HG02884 (cell line): ENCODE results near the gene PKN2.
A peak's percentile ranks its signal among the peaks of the same experiment; 100 is the strongest.

ENCODE experiments used
- ATAC-seq: cut with Tn5 transposase; IDR thresholded peaks from one replicate; pipeline ENCODE4 v1.9.1; 2021; ENCODE audit warnings: mild to moderate bottlenecking, moderate library complexity; ENCODE audit not compliant: unreplicated experiment

PKN2 gene

DNA sequence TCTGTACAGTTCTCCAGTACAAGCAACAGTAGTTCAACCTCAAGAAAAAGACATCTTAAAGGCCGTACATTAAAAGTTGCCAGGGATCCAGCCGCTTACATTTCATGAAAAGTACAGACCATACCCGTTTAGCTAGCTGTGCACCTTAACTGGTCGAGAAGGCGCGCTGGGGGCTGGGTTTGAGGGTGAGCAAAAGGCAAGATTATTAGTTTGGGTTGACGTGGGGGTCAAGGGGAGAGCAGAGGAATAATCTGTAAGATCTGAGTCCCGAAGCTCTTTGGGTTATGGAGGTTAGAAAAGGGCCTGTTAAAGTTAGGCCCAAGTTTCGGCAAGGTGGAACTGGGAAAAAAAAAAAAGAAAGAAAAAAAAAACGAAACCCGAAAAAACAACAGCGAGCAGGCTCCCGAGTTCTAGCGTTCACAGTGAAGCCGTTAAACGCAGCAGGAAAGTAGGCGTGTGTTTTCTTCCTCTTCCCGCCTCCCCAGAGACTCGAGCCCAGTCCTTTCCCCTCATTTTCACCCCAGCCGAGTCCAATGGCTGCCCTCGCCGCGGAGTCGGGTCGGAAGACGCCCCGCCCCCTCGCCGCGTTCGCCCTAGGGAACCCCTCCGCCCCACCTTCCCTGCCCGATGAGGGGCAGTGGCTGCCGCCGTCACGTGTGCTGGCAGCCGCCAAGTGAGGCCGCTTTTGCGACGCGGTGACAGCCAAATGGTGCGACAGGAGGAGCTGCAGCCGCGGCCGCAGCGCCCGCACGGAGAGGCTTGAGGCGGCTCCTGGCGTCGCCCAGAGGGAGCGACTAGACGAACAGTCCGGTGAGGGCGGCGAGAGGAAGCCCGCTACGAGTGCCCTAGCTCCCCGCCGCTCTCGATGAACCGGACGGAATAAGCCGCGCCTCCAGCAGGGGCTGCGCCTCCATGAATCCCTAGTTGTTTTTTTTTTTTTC is at the start of gene PKN2:
Gene PKN2, plus strand, starts transcription at position 733 of the 941 bp plus-strand sequence. CDS start 308 bp downstream, outside the sequence.
- ATAC-seq: peak; percentile 81

DNA sequence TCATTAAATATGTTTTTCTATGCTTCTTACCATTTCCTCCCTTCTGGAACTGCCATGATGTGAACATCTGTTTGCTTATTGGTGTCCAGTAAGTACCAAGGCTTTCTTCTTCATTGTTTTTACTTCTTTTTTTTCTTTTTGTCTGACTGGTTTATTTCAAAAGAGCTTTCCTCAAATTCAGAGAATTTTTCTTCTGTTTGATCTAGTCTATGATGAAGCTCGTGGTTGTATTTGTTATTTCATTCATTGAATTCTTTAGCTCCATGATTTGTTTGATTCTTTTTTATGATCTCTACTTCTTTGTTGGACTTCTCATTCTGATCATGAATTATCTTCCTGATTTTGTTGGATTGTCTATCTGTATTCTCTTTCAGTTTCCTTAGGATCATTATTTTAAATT is 49.5 kb upstream of the PKN2 start:
- ATAC-seq: no peak

DNA sequence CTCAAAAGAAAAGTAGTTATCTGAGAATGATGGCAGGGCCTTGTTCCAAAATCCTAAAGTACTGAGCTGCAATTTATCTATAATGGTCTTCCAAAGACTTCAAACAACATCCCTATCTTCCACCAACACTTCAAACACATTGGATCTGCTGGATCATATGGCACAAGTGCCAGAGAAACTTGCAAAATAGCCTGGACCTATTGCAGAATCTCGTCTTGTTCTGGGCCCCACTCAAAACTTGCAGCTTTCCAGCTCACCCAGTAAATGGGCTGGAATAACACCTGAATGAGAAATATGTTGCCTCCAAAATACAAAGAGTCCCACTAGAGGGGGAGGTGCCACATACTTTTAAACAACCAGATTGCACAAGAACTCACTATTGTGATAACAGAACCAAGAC is 44.0 kb upstream of the PKN2 start:
- no peak for ATAC-seq

DNA sequence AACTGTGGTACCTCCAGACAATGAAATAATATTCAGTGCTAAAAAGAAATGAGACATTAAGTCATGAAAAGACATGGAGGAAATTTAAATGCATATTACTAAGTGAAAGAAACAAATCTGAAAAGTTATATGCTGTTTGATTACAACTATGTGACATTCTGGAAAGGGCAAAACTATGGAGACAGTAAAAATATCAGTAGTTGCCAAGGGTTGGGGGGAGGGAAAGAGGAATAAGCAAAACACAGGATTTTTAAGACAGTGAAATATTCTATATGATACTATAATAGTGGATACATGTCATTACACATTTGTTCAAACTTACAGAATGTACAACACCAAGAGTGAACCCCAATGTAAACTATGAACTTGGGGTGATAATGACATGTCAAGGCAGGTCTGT is 38.2 kb upstream of the PKN2 start:
- ATAC-seq: no peak

DNA sequence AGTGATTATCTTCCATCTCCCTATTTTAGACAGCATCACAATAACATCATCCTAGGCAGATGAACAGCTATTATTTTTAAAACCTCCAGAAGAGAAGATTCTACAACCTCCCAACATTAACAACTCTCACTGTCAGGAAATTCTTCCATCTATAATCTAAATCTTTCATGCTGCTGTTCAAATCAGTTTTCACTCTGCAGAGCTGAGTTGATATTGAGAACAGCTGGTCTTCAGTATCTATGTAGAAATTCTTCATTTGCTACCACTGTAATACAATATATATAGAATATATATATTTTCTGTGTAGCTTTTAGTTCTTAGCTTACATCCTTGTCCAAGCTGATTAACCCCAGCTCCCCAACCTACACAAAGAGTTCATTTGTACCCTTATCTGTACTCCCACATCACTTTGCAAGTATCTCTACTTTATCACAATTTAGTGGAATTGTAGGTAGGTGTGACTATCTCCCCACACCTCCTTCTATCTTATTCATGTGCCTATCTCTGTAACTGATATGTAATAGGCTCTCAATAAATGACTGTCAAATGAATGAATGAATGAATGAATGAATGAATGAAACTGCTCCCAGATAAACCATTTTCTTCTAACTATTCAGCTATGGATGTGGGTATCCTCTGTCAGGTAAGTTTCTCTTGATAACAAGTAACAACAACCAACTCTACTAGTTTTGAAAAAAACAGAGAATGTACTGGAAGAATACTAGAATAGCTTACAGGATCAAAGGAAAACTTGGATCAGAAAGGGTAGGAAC is 37.4 kb upstream of the PKN2 start:
- ATAC-seq: no peak

DNA sequence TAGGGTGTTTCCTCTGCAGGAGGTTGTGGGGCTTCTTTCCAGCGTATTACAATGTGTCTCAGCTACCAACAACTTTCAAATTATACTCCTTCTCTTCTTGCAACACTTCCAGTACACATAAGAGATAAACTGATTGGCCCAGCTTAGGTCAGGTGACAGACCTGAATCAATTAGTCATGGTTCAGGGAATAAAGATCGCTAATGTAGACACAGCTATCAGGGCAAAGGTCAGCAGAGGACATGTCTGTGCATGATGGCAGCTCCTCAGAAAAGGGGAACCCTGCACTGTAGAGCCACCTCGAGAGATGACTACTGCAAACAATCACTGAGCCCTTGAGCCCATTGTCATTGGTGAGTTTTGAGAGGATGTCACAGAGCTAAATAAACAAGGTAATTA is 36.8 kb upstream of the PKN2 start:
- ATAC-seq: no peak

DNA sequence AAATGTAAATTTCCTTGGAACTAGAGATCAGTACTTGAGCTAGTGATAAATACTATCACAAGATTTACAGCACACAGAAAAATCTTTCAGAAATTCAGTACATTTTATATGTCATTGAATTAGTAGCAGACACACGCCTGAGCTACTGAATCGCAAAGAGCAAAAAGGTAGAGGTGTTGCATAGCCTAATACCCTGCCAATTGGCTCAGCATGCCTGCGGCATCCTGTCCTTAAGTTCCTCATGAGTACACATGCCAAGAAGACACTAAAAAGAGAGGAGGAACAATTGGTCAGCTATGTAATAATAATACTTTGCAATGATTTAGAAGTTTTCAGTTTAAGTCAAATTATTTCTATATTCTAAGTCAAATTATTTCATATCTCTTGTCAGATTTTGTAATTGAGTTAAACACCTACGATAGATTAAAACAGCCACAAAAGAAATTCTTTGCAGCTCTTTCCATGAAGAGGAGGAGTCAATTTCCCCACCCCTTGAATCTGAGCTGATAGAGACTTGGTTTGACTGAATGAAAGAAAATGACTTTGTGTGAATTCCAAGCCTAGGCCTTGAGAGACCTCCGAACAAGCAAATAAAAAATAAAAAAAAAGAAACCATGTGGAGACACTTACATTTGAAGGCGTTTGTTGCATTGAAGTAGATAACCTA is 36.2 kb upstream of the PKN2 start:
- ATAC-seq: no peak

DNA sequence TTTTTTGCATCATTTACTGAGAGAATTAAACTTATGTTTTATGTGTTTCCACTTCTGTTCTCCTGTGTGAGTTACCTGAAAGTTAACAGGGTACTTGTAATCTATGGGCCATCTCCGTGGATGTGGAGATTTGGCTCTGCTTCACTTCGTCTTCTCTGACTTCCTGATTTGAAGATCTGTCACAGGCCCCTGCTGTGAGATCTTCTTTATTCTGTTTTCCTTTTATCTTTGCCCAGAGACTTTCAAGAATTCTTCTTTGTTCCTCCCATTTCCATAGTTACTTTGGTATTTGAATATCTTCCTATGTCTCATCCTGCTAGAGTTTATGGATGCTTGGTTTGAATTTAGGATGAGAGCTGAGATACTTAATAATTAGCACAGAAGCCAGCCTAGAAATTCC is 35.4 kb upstream of the PKN2 start:
- no peak for ATAC-seq

DNA sequence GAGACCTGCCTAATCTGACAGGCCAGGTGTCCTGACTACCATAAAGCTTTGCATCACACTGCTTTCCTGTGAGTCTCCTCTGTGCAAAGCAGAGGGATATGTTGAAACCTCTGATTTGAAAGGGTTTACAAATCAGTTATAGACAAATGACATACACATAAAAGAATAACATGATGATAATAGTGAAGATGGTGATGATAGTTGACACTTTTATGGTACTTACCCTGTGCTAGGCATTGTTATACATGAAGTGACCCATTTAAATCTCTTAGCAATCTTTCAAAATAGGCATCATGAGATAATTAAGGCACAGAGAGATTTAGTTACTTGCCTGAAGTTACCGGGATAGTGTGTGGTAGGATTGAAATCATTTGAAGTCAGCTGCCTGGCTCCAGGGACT is 34.1 kb upstream of the PKN2 start:
- ATAC-seq: no peak

DNA sequence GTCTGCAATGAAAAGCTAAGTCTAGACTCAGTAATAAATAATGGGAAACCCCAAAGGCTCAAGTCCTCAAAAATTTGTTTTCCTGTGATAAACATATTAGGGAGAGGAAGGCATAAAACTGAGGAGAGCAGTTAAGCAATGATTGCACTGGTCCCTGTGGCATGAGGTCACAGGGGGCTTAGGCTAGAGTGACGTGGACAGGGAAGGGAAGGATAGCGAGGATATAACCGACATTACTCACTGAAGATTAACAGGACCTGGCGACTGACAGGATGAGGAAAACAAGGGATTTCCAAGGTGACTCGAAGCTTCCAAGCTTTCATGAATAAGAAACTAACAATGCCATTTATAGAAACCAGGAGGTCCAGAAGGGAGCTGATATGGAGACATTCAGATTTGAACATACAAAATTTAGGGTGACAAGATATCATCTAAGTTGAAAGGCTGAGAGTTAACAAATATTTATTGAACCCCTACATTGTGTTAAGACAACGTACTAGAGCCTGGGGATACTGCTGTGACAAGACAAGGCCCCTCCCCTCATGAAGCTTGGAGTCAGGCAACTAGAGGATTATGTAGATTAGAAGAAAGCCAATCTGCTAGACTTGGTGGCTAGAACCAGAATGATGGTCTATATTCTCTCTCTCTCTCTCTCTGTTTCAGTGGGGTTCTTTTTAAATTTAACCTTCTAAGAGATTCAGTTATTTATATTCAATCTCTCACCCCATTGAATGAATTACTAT is 33.2 kb upstream of the PKN2 start:
- no peak for ATAC-seq

DNA sequence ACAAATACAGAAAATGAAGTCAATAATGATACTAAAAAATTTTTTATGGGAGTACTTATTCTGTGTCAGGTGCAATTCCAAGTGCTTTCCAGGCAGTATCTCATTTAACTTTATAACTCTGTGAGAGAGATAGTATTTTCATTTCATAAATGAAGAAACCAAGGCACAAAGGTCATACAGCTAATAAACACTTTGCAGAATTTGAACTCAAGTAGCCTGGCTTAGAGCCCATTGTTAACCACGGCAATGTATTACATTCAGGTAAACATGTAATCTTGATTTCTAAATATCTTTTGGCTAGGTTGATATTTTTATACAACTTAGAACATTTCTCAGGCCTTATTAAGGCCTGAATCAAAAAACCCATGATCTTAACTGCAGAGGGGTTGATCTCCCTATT is 28.9 kb upstream of the PKN2 start:
- no peak for ATAC-seq

DNA sequence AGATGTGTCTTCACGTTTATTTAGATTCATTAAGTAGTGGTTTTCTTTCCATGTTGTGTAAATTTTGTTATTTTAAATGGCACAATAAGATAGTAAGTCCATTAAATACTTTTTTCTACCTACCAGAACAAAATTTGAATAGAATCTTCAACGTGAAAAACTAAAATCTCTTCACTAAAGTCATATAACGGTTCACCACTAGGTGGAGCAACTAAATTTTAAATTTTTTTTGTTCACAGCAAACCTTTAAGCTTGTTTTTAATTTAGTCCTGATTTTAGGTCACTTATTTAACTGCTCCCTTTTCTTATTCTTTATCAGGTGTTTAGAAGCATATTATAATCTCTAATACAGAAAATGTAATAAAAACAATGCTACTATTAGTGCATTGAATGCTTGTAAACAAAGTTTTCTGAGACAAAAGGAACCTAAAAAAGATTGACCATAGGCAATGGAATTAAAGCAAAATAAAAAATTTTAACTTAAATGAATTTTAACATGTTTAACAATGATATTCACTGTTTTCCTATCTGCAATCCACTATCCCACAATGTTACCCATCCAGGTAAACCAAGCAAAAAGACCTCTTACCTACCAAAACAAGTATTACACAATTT is 28.3 kb upstream of the PKN2 start:
- no peak for ATAC-seq

DNA sequence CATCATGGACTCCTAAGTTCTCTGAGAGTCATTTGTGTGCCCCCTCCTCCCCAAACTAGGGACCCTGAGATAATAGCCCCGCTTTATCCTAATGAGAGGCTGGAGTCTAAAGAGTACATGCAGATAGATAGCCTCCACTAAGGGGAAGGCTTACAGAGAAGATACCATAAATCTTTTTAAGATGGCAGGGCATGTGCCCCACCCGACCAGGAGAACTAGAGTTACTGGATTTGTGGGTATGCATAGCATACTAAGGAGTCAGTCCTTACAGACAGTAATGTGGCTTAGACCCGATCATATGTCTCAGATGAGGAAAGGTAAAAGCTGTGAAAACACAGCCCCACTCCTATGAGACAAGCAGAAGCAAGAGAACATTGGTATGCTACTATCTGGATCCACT is 25.7 kb upstream of the PKN2 start:
- ATAC-seq: no peak

DNA sequence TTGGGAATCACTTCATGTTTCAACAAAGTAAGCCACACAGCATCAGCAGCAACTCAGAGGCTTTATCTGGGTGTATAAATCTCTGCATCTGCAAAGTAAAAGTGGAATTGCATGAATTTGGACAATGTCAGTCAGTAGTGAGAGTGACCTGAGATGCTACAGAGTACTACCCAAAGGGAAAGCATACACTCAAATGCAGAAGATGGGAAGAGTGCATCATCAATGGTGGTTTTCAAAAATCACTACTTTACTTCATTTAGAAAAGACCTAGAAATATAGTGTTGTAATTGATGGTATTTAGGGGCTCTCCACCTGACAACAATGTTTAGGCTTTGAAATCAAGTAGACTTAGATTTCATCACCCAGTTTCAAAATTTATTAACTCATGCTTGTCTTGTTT is 24.5 kb upstream of the PKN2 start:
- ATAC-seq: no peak

DNA sequence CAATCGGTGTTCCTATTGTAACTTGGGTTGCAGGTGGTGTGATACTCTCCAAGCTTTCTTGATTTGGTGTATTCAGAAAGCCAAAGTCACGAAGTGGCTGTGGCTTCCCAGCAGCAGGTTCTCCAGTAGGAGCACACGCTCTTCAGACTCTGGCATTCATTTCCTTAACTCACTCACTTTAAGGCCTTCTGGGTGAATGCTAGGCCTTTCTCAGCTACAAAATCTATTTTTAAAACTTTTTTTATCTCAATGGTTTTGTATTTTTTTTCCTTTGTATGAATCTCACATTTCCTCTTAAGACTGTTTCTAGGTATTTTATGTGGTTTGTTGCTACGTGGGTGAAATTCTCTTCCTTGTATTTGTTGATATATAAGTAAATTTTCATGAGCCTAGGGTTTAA is 22.9 kb upstream of the PKN2 start:
- ATAC-seq: no peak

DNA sequence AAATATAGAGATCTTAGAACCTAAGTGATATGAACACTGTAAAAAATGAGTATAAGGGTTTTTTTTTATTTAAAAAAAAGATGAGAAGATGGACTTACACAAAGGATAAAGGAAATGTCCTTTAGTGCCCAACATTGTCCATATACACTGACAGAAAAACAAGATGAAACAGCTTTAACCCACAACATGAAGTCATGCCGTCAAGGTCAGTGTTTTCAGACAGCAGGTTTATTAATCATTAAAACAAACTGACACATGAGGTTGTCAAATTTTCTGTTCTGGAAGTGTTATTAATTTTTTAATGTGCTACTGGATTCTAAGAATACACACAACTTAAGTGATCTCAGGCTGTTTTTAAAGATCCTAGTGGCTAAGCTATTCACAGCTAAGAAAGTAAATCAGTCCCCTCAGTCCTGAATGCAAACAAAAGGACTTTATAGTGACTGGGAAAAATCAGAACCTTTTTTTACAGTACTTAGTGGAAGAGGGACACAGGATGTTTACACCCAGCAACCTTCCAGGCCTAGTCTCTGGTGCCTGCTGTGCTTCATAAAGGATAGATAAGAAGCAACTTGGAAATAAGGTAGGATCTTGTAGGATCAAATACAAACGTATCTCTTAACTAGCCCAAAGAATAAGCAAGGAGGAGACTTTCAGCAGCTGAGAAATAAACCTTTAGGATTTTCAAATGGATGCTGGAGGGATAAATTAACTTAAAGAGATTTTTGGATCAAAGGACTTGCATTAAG is 21.9 kb upstream of the PKN2 start:
- no peak for ATAC-seq

DNA sequence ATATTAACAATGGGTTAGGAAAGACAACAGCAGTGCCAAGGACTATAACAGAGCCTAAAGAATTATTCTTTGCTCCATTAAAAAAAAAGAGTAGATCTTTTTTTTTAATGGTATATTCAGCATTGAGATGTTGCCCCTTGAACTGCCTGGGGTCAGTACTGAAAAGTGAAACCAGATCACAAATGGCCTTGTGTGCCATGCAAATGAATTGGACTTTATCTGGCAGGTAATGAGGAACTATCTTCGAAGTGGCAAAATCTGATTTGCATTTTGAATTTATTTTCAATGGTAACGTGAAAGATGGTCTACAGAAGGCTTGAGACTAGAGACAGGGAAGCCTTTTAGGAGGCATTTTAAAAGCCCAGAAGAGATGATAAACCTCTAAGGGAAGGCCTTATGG is 21.4 kb upstream of the PKN2 start:
- no peak for ATAC-seq

DNA sequence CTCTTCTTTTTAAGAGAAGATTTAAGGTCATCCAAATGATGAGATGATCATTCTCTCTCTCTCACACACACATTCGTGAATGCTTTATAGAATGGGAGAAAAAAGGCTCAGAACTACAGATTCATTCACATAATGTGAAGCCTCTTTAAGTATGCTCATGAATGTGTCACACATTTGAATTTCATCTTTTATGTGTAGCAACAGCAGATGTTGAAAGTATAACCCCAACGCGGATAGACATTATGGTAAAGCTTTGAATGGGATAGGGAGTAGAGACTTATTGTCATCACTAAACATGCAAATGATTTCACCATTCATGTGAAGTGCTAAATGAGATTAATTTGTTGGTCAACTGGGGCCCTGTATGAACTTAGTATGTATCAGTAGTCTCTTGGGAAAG is 15.7 kb upstream of the PKN2 start:
- no peak for ATAC-seq

DNA sequence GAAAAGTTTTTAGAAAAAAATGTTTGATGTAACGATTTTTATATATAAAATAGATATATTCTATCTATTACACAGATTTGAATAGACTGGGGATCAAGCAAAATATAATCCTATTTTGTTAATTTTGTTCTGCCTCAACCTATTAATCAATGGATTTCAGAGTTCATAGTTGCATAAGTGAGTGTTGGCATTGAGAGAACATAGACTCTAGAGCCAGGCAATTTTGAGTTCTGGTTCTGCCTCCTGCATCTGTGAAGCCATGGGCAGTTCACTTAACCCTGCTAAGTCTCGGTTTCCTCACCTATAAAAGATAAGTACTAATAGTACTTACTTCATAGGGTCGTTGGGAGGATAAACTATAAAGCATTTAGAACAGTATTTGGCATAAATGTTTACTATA is 13.6 kb upstream of the PKN2 start:
- no peak for ATAC-seq

DNA sequence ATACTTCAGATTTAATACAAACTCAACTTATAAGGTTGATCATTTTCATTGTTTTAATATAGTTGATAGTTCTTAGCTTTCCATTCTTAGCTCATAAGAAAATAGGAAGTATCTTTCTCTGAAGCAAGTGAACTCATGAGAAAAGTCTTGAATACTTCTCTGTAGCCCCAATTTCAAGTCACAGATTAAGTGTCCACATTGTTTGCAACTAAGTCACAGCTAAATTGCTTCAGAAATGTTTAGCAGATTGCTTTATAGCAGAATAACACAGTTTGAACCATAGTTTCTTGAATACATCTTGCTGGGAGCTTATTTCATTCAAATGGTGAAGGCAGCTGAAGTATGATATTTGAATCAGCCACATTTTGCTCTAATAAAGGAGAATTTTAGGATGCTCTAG is 10.6 kb upstream of the PKN2 start:
- ATAC-seq: no peak
